SH-SY5Y (cell line): ENCODE measurements around the gene RAC2.

ENCODE experiments used
- GATA2 ChIP-seq: IDR thresholded peaks from 2 replicates; pipeline ENCODE4 v1.6.1; 2011; ENCODE audit warnings: mild to moderate bottlenecking, low read depth, low read length
- GATA3 ChIP-seq: IDR thresholded peaks from 2 replicates; pipeline ENCODE4 v1.6.1; 2011; ENCODE audit warnings: low read depth, mild to moderate bottlenecking, low read length, moderate library complexity

DNA sequence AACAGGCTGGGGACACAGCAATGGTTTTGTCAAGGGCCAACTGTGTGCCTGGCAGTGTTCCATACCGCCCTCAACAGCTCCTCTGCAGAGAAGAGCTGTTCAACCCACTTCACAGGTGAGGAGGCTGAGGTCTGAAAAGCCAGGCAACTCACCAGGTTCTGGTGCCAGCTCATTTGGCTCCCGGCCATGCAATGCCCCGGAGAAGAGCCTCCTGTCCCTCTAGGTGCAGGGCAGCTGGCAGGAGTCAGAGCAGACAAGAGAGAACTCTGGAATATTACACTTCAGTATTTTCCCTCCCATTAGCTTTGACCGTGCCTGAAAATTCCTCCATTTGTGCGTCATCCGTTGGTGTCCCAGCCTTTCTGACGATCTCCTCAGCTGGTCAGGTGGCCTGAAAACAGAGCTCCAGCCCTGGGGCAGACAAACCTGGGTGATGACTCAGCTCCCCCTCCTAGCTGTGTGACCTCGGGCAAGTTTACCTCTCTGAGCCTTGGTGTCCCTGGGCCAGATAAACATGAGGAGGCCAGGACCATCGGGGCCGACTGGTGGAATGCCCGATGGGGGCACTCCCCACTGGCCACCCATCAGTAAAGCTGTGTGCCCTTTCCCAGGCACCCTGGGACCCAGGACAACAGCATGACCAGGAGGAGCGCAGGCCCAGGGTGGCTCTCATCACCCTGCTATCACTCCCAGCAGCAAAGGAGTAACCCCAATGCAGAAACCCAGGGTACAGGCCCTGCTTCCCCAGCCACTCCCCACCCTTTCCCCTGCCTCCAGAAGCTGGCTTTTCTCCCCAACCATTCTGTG is 46.4 kb downstream of the RAC2 start:
- TF ChIP-seq GATA3 (no peak), GATA2 (no peak)
